SU-DHL-6 (cell line): Measurements from ENCODE around the gene ABHD17A.

Experiments
- CTCF ChIP-seq: fragments of 200-600 bp; sonication (generic); IDR thresholded peaks from one replicate; pipeline ENCODE4 v1.5.1; 2017; ENCODE audit warnings: antibody characterized with exemption, mild to moderate bottlenecking, low read length, moderate library complexity; ENCODE audit not compliant: insufficient read depth, poor library complexity, severe bottlenecking
- EZH2phosphoT487 ChIP-seq: fragments of 200-600 bp; sonication (generic), shearing (Covaris generic); conservative IDR thresholded peaks from 2 replicates; pipeline ENCODE4 v1.6.1; 2018; ENCODE audit warnings: mild to moderate bottlenecking, antibody characterized with exemption, low read length, moderate library complexity, mixed read lengths

GRCh38 chr19:1854039-1854541, 31.2 kb downstream of the ABHD17A start:
- TF ChIP-seq CTCF, result no peak
- TF ChIP-seq EZH2phosphoT487, result no peak
